ENCODE results near the gene D2HGDH.
"Not testable (repeated sequence)": the region's sequence is repeated elsewhere in the genome, so short reads cannot be mapped to it uniquely, and the experiment has no call there.

Gene D2HGDH

GRCh38 chr2:241726459-241726858 lies 8.0 kb upstream of the D2HGDH start:
- DNase-seq = no peak

- DNase-seq = no peak
Observed at GRCh38 chr2:241728000-241728399, 6.4 kb upstream of the D2HGDH start.

GRCh38 chr2:241728627-241729026 lies 5.8 kb upstream of the D2HGDH start:
- no peak for DNase-seq

GRCh38 chr2:241729868-241730267 lies 4.6 kb upstream of the D2HGDH start:
- no peak for DNase-seq

- DNase-seq = no peak
Observed at GRCh38 chr2:241730671-241731293, 3.6 kb upstream of the D2HGDH start.

- DNase-seq = not testable (repeated sequence)
Observed at GRCh38 chr2:241732513-241733186, 1.8 kb upstream of the D2HGDH start.

GRCh38 chr2:241733391-241734207 lies 831 bp upstream of the D2HGDH start:
- DNase-seq = no peak

- DNase-seq = no peak
Observed at GRCh38 chr2:241734208-241734466, 293 bp upstream of the D2HGDH start.

GRCh38 chr2:241736111-241736510 lies 1.7 kb downstream of the D2HGDH start:
- no peak for DNase-seq

GRCh38 chr2:241738040-241738686 lies 3.7 kb downstream of the D2HGDH start:
- DNase-seq = no peak

GRCh38 chr2:241739177-241739576 lies 4.7 kb downstream of the D2HGDH start:
- DNase-seq = no peak

- DNase-seq = no peak
Observed at GRCh38 chr2:241739651-241740050, 5.2 kb downstream of the D2HGDH start.

- no peak for DNase-seq
Observed at GRCh38 chr2:241741016-241741415, 6.6 kb downstream of the D2HGDH start.

- no peak for DNase-seq
Observed at GRCh38 chr2:241742320-241742939, 8.0 kb downstream of the D2HGDH start.

GRCh38 chr2:241743008-241743407 lies 8.6 kb downstream of the D2HGDH start:
- not testable (repeated sequence) for DNase-seq

GRCh38 chr2:241743620-241744019 lies 9.2 kb downstream of the D2HGDH start:
- DNase-seq = no peak

- DNase-seq = no peak
Observed at GRCh38 chr2:241744028-241744754, 9.8 kb downstream of the D2HGDH start.

- no peak for DNase-seq
Observed at GRCh38 chr2:241745276-241745675, 10.8 kb downstream of the D2HGDH start.

- DNase-seq = no peak
Observed at GRCh38 chr2:241746084-241746483, 11.7 kb downstream of the D2HGDH start.

GRCh38 chr2:241748468-241749256 lies 14.2 kb downstream of the D2HGDH start:
- DNase-seq = no peak

GRCh38 chr2:241750076-241750840 lies 15.8 kb downstream of the D2HGDH start:
- DNase-seq = no peak

Measured in NCI-H345 (cell line).